NCI-H1048 (cell line): ENCODE results near the gene GGCX.
"Not testable (repeated sequence)": the region's sequence is repeated elsewhere in the genome, so short reads cannot be mapped to it uniquely, and the experiment has no call there.

Source experiments
- DNase-seq: peaks from one replicate; lab custom pipeline; 2025; lab: John Stamatoyannopoulos, UW

Gene GGCX

DNA sequence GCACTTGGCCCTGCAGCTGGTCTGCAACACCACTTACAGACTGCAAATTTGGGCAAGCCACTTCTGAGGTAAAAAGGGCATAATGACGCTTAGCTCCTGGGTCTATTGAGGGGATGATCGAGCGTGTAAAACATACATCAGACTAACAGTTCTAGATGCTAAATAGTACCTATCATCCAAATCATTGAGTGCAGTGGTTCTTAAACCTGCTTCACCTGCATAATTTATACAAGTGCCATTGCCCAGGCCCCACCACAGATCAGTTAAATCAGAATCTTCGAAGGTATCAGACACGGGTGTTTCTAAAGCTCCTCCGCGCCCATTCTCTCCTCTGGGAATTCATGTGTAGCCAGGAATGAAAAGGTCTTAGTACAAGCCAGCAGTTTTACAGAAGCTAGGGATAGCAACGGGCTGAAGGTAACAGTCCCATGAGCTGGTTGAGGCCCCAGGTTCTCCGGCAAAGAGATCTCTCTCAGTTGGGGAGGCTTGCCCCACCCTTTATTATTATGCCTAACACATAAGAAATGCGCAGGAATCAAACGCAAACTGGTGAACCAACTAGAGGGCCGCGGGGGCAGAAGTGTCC is 33.5 kb upstream of the GGCX start:
- no peak for DNase-seq

DNA sequence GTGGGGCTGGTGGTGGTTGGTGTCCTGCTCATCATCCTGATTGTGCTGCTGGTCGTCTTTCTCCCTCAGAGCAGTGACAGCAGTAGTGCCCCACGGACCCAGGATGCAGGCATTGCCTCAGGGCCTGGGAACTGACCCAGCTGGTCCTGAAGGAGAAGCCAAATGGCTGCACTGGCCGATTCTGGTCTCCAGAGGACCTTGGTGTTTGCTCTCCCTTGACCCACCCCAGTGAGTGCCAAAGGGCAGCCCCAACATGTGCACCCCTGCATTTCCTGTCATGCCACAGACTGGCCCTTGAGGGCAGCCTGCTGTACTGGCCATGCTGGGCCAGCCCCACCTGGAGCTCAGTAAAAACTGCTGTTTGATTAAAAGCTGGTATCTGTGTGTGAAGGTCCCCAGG is 31.7 kb upstream of the GGCX start:
- no peak for DNase-seq

DNA sequence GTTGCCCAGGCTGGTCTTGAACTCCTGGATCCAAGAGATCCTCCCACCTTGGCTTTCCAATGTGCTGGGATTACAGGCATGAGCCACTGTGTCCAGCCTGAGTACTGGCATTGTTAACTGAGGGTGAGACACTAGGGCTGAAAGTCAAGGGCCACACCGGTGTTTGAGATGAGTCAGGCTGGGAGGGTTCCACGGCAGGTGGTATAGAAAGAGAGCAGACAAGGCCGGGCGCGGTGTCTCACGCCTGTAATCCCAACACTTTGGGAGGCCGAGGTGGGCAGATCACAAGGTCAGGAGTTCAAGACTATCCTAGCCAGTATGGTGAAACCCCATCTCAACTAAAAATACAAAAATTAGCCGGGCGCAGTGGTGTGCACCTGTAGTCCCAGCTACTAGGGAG is 31.0 kb upstream of the GGCX start:
- DNase-seq, result not testable (repeated sequence)

DNA sequence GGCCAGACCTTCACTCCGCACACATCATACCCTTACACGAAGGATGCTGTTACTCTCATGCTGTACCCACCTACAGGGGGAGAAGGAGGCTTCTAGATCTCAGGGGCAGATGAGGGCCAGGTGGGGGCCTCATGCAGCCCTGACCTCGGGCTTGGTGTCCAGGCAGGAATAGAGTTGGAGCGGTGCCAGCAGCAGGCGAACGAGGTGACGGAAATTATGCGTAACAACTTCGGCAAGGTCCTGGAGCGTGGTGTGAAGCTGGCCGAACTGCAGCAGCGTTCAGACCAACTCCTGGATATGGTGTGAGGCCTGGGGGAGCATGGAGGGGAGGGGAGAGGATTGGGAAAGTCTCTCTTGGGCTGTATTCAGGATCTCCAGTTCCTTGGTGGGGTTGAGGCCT is 30.3 kb upstream of the GGCX start:
- no peak for DNase-seq

DNA sequence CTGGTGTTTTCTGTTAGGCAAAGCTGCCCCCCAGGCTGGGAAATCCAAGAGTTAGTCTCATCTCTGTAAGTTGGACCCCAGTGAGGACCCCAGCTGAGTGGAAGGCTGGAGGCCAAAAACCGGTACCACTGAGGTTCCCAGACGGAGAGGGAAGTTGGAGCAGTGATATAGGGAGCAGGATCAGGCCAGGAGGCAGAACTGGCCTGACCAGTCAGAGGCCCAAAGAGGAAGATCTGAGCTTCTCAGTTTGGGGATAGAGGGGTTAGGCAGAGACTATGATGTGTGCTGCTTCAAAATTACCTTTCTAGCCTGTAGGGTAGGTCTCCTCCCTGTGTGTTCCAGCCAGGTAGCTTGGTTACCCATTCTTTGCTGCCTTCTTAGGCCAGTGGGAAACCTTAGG is 29.7 kb upstream of the GGCX start:
- DNase-seq, result no peak

DNA sequence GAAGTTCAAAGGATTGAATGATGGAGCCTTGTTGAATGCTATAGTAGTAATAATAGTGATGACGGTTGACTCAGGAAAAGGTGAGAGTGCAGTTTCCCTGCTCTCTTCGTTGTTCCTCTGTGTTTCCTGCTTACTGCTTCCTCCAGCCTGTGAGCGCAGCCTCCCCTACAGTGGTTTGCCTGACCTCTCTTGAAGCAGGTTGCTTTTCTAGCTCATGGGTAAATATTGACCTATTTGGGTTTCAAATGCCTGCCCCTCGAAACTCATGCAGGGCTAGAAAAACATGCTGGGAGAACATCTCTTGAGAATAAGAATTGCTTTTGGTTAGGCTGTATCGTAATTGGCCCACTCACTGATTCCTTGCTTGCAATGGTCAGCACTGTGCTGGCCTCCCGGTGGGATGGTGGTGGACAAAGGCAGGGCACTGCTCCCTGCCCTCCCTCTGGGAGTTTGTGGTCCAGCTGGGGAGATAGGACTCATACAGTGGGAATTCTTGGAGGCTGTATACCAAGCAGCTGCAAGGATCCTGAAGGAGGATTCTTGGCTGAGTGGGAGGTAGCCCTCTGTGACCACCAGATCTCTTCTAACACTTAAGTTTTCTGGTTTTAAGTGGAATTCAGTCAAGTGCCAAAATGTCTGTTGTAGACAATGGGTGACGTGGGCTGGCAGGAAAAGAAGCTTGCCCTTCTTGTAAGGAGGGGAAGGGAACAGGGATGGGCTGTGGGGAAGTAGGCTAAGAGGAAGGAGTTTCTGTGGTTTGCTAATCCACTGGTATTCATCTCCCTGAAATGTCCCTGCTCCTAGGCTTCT is 28.9 kb upstream of the GGCX start:
- DNase-seq, result no peak

DNA sequence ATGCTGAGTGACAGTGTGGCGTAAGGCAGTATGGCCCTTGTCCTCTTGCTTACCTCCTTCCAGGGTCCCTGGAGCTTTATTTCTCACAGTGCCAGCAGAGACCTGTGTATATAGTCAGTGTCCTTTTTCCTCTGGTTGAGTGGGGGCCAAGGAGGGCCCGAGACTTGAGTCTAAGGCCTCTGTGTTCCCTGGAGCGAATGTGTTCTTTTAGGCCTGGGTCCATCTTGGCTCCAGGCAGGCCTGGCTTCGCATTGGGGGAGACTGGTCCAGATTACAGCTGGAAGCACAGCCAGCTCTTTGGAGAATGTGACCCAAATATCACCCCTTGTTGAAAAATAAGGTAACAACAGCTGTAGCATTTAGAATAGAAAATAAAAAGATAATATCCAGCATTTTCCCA is 27.9 kb upstream of the GGCX start:
- no peak for DNase-seq

DNA sequence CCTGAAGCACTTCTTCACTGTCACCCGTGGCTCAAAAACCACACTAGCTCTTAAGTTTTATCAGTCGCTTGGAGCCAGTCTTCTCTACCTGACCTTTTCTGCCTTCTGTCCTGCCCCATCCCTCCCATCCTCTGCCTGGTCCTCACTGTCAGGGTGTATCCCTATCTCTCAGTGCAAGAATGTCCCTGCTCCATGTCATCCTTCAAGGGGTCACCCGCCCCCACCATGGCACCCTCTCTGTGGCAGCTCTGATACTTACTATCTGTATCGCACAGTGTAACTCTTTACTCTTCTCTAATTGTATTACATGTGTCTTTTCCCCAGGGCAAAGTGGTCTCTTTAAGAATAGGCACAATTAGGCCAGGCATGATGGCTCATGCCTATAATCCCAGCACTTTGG is 27.4 kb upstream of the GGCX start:
- no peak for DNase-seq

DNA sequence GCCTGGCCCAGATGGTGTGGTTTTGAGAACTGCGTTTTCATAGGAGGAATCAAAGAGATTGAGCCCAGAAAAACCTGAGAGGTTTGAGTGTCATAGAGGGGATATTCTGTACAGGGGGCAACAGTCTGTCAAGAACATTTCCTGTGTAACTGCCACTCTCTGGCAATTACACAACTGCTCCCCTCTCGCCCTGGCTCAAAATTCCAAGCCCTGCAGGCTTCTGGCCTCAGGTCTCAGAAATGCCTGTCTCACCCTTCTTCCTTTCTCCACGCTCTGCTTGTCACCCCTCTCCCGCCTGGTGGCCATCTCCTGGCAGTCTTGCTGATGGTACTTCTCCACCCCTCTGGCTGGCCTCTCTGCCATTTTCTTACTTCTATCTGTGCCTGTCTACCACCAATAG is 26.9 kb upstream of the GGCX start:
- DNase-seq, result no peak

DNA sequence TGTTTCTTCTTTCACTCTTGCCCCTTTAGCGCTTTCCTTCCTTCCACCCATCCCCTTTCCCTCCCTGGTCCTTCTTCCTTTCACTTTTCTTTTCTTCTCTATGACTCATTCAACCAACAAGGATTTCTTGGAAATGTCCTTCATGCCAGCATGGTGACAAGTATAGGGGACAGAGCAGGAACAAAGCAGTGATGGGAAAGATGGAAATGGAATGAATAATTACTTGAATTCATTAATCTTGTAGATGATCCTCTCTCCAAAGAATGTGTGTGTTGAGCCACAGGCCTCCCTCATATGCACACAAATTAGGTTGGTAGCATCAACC is 24.4 kb upstream of the GGCX start:
- DNase-seq, result no peak

DNA sequence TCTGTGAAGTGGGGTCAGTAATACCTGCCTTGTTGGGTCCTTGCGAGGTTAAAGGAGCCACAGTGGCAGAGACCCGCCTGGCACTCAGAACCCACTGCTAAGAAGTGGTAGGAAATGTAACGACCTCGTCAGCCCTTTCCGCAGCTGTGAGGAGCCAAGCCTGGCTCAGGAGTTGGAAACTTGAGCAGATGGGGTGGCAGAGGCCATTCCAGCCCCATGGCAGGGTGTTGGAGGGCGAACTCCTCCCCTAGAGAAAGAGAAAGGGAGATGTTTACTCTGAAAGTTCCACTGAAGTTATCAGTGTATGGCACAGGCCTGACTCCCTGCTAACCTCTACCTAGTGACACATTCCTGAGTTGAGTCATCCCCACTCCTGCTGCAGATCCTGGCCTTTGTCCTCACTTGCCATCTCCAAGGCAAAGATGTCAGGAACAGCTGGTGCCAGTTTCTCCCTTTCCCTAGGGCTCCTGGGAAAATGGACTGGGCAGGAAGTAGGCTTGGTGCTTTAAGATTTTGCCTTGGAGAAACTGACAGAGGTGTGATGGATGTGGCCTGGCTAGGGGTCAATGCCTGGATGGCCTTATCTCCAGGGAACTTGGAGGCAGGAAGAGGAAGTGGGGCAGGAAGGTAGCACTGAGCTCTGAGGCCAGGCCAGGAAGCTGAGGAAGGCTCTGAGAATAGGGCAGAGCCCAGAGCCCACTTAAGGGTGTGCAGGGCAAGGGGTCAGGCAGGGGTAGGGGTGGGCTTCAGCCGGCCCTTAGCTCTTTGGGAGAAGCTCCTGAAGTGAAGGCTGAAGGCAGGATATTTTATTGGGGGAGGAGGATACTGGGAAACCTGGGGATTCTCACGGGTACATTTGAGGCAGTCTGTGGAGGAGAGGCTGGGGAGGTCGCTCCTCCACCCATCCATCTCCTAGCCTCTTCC is 23.8 kb upstream of the GGCX start:
- no peak for DNase-seq

DNA sequence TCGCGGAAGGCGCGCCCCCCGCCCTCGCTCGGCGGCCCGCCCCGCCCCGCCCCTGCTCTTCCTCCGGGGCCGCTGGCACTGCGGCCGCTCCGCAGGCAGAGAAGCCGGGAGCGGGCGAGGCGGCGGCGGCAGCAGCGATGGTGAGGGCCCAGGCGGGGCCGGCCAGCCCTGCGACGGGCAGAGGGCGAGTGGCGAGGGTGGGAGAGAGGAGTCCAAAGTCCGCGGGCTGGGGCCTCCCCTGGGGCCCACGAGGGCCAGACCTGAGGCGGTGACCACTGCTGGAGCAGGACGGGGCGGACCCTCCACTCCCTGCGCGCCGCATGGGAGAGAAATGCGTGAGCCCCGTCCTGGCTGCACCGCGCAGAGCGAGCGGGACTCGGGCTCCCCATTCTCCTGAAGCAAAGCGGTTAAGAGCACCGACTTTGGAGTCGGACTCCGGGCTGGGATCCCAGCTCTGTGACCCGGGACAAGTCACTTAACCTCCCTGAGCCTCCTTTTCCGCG is 23.1 kb upstream of the GGCX start, which contains the start of gene VAMP5:
Gene VAMP5, plus strand, starts transcription at position 78 of the 503 bp plus-strand sequence. Its CDS starts 60 bp downstream, at position 138.
- DNase-seq, result no peak

DNA sequence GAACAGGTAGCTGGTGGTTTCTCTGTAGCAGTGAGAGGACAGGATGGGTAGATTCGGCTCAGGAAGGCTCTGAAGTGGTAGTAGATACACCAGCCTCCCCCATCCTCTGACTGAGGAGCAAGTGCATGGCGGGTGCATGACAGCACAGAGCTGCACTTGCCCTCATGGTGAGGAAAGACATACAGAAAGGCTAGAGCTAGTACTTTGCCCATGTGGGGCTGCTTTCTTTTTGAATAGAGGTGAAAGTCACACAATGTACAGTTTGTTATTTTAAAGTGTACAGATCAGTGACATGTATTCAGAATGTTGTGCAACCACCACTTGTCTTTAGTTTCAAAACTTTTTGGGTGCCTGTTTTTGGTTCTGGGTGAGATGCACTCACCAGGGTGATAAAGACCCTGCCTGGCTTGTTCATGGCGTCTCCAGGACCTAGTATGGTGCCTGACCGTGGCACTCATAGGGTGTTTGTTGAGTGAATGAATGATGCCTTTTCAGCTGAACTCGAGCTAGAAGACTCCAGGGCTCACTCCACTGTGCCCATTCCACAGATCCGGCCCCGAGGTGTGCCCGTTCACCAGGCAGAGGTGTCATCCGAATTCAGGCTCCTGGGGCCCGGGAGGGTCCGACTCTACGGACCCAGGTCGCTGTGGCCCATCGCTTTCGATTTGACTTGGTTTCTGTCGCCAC is 22.5 kb upstream of the GGCX start:
- DNase-seq, result no peak

DNA sequence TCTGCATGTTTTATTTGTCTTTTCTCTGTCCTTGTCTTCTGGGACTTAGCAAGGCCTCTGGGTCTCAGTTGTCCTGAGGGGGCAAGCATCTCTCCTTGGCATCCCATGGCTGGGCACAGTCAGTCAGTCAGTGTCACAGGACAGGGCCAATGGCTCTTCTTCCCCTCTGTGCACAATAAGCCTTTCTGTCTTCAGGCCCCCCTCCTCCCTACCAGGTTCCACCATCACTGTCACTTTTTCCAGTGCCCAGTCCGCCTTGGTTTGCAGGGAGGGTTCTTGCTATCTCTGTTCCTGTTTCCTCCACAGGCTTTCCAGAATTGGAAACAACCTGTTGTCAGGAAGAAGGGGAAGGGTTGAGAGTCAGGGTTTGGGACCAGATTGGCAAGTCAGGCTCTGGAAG is 21.2 kb upstream of the GGCX start:
- DNase-seq, result no peak

DNA sequence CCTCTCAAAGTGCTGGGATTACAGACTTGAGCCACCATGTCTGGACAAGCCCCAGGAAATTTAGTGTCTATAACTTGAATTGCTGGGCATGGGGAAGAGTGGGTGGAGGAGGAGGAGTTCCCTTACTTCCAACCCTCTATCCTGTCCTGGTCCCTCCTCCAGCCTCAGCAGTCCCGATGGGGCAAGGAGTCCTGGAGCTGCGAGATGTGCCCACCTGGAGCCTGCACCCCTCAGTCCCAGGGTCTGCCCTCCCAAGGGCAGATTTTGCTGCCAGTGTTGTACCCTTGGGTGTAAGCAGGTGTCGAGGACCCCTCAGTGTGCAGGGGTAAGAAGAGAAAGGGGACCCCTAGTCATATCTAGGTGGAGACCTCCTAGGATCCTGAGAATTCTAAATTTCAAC is 18.9 kb upstream of the GGCX start:
- no peak for DNase-seq

DNA sequence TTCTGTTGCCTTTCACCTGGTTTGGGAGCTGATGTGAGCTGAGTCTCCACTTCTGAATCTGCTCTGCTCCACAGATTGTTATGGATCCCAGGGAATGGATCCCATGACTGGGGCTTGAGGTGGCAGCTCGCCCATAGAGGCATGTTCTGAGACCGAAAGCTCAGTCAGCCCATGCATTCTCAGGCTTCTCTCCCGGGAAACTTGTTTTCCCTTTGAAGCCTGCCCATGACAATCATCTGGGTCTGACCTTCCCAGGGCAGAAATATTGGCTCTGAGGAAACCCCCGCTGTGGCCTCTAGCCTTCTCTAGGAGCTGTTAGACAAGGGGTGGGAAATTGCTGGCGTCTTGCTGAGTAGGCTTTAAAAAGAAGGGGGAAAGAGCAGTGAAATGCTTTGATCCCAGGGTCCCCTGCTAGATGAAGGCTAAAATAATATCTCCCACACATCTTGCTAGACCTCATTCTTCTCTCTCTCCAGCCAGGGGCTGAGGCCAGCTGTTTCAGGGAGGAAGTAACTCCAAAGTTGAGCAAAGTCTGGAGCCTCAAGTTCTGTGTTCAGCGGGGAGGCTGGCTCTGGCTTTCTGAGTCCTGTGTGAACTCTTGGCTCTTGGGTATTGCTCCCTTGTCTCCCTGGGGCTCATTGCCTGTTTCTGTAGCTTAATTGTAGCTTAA is 18.1 kb upstream of the GGCX start:
- no peak for DNase-seq

DNA sequence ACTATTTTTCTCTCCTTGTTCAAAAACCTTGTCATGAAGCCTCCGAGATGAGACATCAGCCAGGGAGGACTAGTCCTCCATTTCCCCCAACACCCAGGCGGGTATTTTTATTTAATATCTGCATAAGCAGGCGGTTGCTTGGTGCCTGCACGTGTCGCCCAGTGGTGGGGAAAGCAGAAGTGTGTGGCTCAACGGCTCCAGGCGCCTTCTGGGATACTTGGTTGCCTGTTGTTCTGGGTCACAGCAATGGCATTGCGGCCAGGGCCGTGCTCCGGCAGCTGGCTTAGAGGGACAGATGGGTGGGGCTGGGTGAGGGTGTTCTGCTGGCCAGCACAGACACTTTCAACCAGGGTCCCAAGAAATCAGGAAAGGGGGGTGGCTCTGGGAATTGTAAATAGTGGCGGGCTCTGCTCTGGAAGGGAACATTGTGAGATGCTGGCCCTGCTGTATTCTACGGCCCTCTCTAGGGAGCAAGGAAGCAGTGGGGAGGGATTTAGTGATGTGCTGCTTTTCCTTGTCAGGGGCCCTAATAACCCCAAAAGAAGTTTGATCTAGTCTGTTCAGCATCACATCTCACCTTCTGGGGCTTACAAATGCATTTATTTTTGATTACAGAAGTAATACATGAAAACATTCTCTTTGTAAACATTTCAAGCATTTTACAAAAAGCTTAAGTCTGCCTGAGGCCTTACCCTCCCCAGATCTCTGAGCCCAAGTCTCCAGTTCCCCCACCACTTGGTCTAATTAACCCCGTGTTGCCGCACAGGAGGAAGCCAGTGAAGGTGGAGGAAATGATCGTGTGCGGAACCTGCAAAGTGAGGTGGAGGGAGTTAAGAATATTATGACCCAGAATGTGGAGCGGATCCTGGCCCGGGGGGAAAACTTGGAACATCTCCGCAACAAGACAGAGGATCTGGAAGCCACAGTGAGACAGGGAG is 17.2 kb upstream of the GGCX start:
- DNase-seq, result no peak

DNA sequence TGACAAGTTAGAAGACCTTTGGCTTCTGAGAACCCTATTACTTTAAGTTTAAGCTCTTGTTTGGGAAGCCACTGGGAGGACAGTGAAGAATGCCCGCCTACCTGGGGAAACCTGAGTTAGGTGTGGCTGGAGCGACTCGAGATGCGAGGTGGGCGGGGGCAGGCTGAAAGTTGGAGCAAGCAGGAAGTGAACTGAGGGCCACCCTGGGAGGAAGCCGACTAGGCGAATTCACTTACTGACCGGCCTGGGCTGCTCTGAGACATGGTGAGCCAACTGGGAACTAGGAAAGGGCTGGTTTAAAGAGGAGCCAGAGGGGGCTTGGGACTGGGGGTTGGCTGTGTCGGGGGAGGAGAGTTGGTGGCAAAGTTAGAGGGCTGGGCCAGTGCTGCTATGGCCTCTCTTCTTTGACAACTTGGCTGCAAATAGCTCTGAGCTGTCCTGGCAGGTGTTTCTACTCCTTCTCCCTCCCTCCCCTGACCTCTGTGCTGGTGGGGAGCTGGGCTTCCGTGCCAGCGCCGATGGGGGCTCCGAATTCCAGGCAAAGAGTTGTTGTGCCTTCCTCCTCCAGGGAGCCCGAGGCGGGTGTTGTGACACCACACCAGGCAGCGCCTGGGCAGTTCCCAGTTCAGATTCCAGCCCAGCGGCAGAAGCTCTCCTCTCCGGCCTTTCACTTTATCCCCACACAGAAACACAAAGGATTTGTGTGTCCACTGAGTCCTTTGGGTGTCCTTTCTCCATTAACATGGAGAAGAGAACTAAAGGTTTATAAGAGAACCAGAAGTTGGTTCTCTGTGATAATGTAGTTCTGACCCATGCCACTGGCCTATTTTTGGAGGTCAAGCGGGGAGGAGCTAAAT is 16.3 kb upstream of the GGCX start, which contains the start of gene VAMP8:
Gene VAMP8, plus strand, starts transcription at position 201 of the 857 bp plus-strand sequence. Its CDS starts 61 bp downstream, at position 262.
- DNase-seq, result no peak

DNA sequence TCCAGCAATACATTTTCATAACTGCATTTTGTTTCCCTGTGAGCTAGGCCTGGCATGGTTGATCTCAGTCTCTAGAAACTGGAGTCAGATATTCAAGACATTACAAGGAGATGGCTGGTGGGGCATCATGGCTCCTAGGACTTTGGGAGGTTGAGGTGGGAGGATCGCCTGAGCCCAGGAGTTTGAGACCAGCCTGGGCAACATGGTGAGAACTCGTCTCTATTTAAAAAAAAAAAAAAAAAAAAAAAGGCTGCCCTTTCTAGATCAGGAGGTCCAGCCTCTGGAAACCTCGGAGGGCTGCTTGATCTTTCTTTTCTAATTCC is 15.7 kb upstream of the GGCX start:
- DNase-seq, result no peak
